ENCODE results near the gene ZNRF4.

GRCh38 chr19:5478241-5478924 lies 23.2 kb downstream of the ZNRF4 start:
- TF ChIP-seq SUPT20H (IDR thresholded peaks at IDR 0.05; ENCODE audit: borderline replicate concordance, control insufficient read depth, low read depth, low read length) (no peak), ZNF217 (IDR thresholded peaks at IDR 0.05) (no peak), CTCF (IDR thresholded peaks at IDR 0.05 in 2 of 3, conservative IDR thresholded peaks at IDR 0.05 in 1 of 3; ENCODE audit: control insufficient read depth in 2 of 3, extremely low read depth in 1 of 3, insufficient read depth in 1 of 3, low read depth in 3 of 3, low read length in 3 of 3) (no peak), SIN3A (IDR thresholded peaks at IDR 0.05; ENCODE audit: low read depth, low read length) (no peak), HDAC2 (IDR thresholded peaks at IDR 0.05) (no peak), ZNF687 (IDR thresholded peaks at IDR 0.05) (no peak), ZBTB33 (IDR thresholded peaks at IDR 0.05) (no peak), CEBPB (IDR thresholded peaks at IDR 0.05; ENCODE audit: borderline replicate concordance in 1 of 2, low read depth in 2 of 2, low read length in 2 of 2) (no peak), MEF2B (IDR thresholded peaks at IDR 0.05; ENCODE audit: partially characterized antibody, poor library complexity, severe bottlenecking) (no peak)

Data from GM12878 (cell line).